H9 (cell line): Measurements from ENCODE around the gene FXYD2. TPM values are rescaled to one million over a fixed set of nuclear protein-coding genes. Genes with fewer than 3 reads are reported as not detected.

Experiments used
- DNase-seq: peaks from one replicate; pipeline ENCODE4 v3.0.0-alpha.2; 2017
- H2AFZ ChIP-seq: one replicate; pipeline ENCODE4 v1.6.1; 2013; ENCODE audit warnings: mild to moderate bottlenecking, low read length, control low read depth, moderate library complexity
- H2AK5ac ChIP-seq: 2 replicates; pipeline ENCODE4 v1.6.1; 2013; ENCODE audit warnings: low read length, control low read depth, mixed read lengths; ENCODE audit not compliant: insufficient read length
- H2BK120ac ChIP-seq: one replicate; pipeline ENCODE4 v1.6.1; 2013; ENCODE audit warnings: low read depth, mild to moderate bottlenecking, low read length, control low read depth, inconsistent platforms; ENCODE audit not compliant: poor library complexity, severe bottlenecking
- H2BK12ac ChIP-seq: 2 replicates; pipeline ENCODE4 v1.6.1; 2013; ENCODE audit warnings: low read length, control low read depth, mixed read lengths, low read depth; ENCODE audit not compliant: insufficient read length
- H2BK15ac ChIP-seq: 2 replicates; pipeline ENCODE4 v1.6.1; 2013; ENCODE audit warnings: low read depth, low read length, control low read depth
- H2BK20ac ChIP-seq: one replicate; pipeline ENCODE4 v1.6.1; 2013; ENCODE audit warnings: low read depth, mild to moderate bottlenecking, low read length, control low read depth, inconsistent platforms; ENCODE audit not compliant: poor library complexity, severe bottlenecking
- H2BK5ac ChIP-seq: 2 replicates; pipeline ENCODE4 v1.6.1; 2013; ENCODE audit warnings: low read length, control low read depth, mixed read lengths; ENCODE audit not compliant: insufficient read length
- H3K14ac ChIP-seq: 2 replicates; pipeline ENCODE4 v1.6.1; 2013; ENCODE audit warnings: low read length, control low read depth; ENCODE audit not compliant: insufficient read depth
- H3K18ac ChIP-seq: 2 replicates; pipeline ENCODE4 v1.6.1; 2013; ENCODE audit warnings: low read depth, mild to moderate bottlenecking, mixed read lengths, low read length, control low read depth; ENCODE audit not compliant: insufficient read length
- H3K23ac ChIP-seq: 2 replicates; pipeline ENCODE4 v1.6.1; 2013; ENCODE audit warnings: low read length, control low read depth, mixed read lengths, low read depth; ENCODE audit not compliant: insufficient read length
- H3K23me2 ChIP-seq: 2 replicates; pipeline ENCODE4 v1.6.1; 2013; ENCODE audit warnings: low read depth, mild to moderate bottlenecking, mixed read lengths, low read length, control low read depth; ENCODE audit not compliant: insufficient read length, poor library complexity, severe bottlenecking
- H3K27ac ChIP-seq: 2 replicates; pipeline ENCODE4 v1.5.1; 2013; ENCODE audit warnings: low read length, control low read depth, mixed read lengths, low read depth; ENCODE audit not compliant: insufficient read length
- H3K27me3 ChIP-seq: 2 replicates; pipeline ENCODE4 v1.6.1; 2013; ENCODE audit warnings: low read length, control low read depth, inconsistent platforms; ENCODE audit not compliant: insufficient read depth
- H3K4ac ChIP-seq: 2 replicates; pipeline ENCODE4 v1.6.1; 2013; ENCODE audit warnings: low read depth, mild to moderate bottlenecking, control low read depth, inconsistent platforms, low read length, moderate library complexity
- H3K4me1 ChIP-seq: 2 replicates; pipeline ENCODE4 v1.6.1; 2013; ENCODE audit warnings: low read length, control low read depth, inconsistent platforms; ENCODE audit not compliant: insufficient read depth
- H3K4me2 ChIP-seq: 2 replicates; pipeline ENCODE4 v1.6.1; 2013; ENCODE audit warnings: low read length, control low read depth, mixed read lengths; ENCODE audit not compliant: insufficient read length, insufficient read depth
- H3K56ac ChIP-seq: 2 replicates; pipeline ENCODE4 v1.6.1; 2013; ENCODE audit warnings: low read depth, mild to moderate bottlenecking, mixed read lengths, low read length, control low read depth; ENCODE audit not compliant: insufficient read length
- H3K79me1 ChIP-seq: 2 replicates; pipeline ENCODE4 v1.6.1; 2013; ENCODE audit warnings: low read depth, mild to moderate bottlenecking, moderate library complexity, low read length, control low read depth, inconsistent platforms; ENCODE audit not compliant: insufficient read depth, poor library complexity, severe bottlenecking
- H3K79me2 ChIP-seq: 2 replicates; pipeline ENCODE4 v1.6.1; 2013; ENCODE audit warnings: low read length, control low read depth, inconsistent platforms; ENCODE audit not compliant: insufficient read depth
- H3K9ac ChIP-seq: 2 replicates; pipeline ENCODE4 v1.6.1; 2013; ENCODE audit warnings: low read length, control low read depth, mixed read lengths; ENCODE audit not compliant: insufficient read length; ENCODE audit errors: extremely low read depth
- H3K9me3 ChIP-seq: one replicate; pipeline ENCODE4 v1.6.1; 2013; ENCODE audit warnings: low read depth, low read length, inconsistent platforms; ENCODE audit not compliant: control insufficient read depth
- H3T11ph ChIP-seq: one replicate; pipeline ENCODE4 v1.6.1; 2013; ENCODE audit warnings: mild to moderate bottlenecking, low read length, control low read depth, inconsistent platforms
- H4K20me1 ChIP-seq: one replicate; pipeline ENCODE4 v1.6.1; 2013; ENCODE audit not compliant: control insufficient read depth, insufficient read length, insufficient read depth
- H4K5ac ChIP-seq: 2 replicates; pipeline ENCODE4 v1.6.1; 2013; ENCODE audit warnings: low read depth, mild to moderate bottlenecking, mixed read lengths, low read length, control low read depth; ENCODE audit not compliant: insufficient read length
- H4K8ac ChIP-seq: replicated peaks from 2 replicates; pipeline ENCODE4 v1.6.1; 2013; ENCODE audit warnings: low read length, control low read depth, mixed read lengths, low read depth; ENCODE audit not compliant: insufficient read length
- H4K91ac ChIP-seq: 2 replicates; pipeline ENCODE4 v1.6.1; 2013; ENCODE audit warnings: low read depth, mild to moderate bottlenecking, moderate library complexity, mixed read lengths, low read length, control low read depth; ENCODE audit not compliant: insufficient read length
- H3K27ac Mint-ChIP-seq, 3 experiments: 2 replicates in 2 of 3; 3 replicates in 1 of 3; pipeline ENCODE4 v1.8.0; 2020 to 2021; ENCODE audit warnings: mixed read lengths in 3 of 3, mild to moderate bottlenecking in 1 of 3, moderate library complexity in 1 of 3
- H3K27me3 Mint-ChIP-seq: 2 replicates; pipeline ENCODE4 v1.8.0; 2021; ENCODE audit warnings: low read depth, mild to moderate bottlenecking, moderate library complexity, mixed read lengths
- H3K36me3 Mint-ChIP-seq, 3 experiments: 2 replicates in 2 of 3; 3 replicates in 1 of 3; pipeline ENCODE4 v1.8.0; 2020 to 2021; ENCODE audit warnings: low read depth in 3 of 3, mixed read lengths in 3 of 3; ENCODE audit not compliant: insufficient read depth in 1 of 3
- H3K4me1 Mint-ChIP-seq, 2 experiments: 2 replicates each; pipeline ENCODE4 v1.8.0; 2020; ENCODE audit warnings: mixed read lengths in 2 of 2
- H3K4me3 Mint-ChIP-seq, 2 experiments: 2 replicates in 1 of 2; 3 replicates in 1 of 2; pipeline ENCODE4 v1.8.0; 2020 to 2021; ENCODE audit warnings: mild to moderate bottlenecking in 2 of 2, mixed read lengths in 2 of 2, moderate library complexity in 1 of 2
- H3K9me3 Mint-ChIP-seq, 2 experiments: 2 replicates in 1 of 2; 3 replicates in 1 of 2; pipeline ENCODE4 v1.8.0; 2020; ENCODE audit warnings: mild to moderate bottlenecking in 2 of 2, mixed read lengths in 2 of 2, moderate library complexity in 1 of 2
- WGBS: extraction: QIAGEN DNeasy Blood & Tissue Kit; methylation state at CpG from one replicate; pipeline ENCODE4 v1.1.7; 2013; ENCODE audit warnings: missing lambda C conversion rate, low lambda C conversion rate, mixed read lengths; ENCODE audit not compliant: insufficient read length; ENCODE audit errors: extremely low coverage; 5-methylcytosine and 5-hydroxymethylcytosine counted together
- total RNA-seq: library from RNA; stranded (reverse); gene quantifications from 2 replicates; pipeline ENCODE4 v1.2.1, GENCODE V29; 2021
- TF ChIP-seq, protein P1 (sequence below): fragments of 200-600 bp; sonication (generic); conservative IDR thresholded peaks from 3 replicates; pipeline ENCODE4 v1.8.0; 2021; ENCODE audit warnings: antibody characterized with exemption, mild to moderate bottlenecking

The FXYD2 gene
- total RNA-seq, 1 experiment from 2014 or later: 0.79 TPM

DNA sequence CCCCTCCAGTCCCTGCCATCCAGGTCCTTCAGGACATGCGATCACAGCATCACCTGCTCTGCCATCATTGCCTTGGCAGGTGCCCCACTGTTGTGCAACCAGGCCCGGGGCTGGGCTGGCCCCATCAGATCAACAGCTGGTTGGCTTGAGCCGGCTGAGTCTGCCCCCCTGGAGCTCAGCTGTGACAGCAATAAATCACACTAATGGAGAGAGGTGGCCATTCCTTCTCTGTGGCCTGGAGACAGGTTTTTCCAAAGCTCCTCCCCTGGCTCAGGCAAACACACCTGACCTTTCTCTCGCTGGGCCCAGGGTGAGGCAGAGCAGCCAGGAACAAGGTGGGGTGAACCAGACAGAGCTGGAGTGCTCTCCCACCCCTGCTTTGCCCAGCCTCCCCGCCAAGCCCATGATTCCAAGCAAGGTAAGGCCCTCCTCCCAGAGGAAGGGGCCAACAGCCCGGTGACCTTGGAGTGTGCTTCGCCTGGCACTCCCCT is 8.9 kb upstream of the FXYD2 start:
- no CpG with 5 or more reads among the region's 7 CpGs for WGBS

More for the DNA sequence above, 8.9 kb upstream of the FXYD2 start:
- no peaks in the 10 kb centered on the region for H3K4me1 ChIP-seq
- Mint-ChIP-seq H3K4me1 (peaks cover 27 to 33% of the 10 kb centered on the region in 2 experiments), H3K36me3 (peaks cover 0 to 5% (median 0%) of the 10 kb centered on the region in 3 experiments; a peak in 2 of 7 replicates), H3K27ac (no peak overlapping the region), H3K4me3 (no peak overlapping the region), H3K27me3 (peaks cover 6% of the 10 kb centered on the region), H3K9me3 (no peaks in the 10 kb centered on the region)
- no peak overlapping the region for H2AFZ ChIP-seq
- H4K5ac ChIP-seq: no peak overlapping the region
- H4K91ac ChIP-seq: no peak overlapping the region
- H3K18ac ChIP-seq: no peak overlapping the region
- no peaks in the 10 kb centered on the region for H3K9me3 ChIP-seq
- no peak overlapping the region for H2BK20ac ChIP-seq
- no peak overlapping the region for H3K14ac ChIP-seq
- H3K56ac ChIP-seq: no peak overlapping the region
- H3T11ph ChIP-seq: no peak overlapping the region
- peaks cover 2% of the 10 kb centered on the region for H4K20me1 ChIP-seq
- no peaks in the 10 kb centered on the region for H3K79me1 ChIP-seq
- H4K8ac ChIP-seq: no peak overlapping the region
- TF ChIP-seq, protein P1, sequence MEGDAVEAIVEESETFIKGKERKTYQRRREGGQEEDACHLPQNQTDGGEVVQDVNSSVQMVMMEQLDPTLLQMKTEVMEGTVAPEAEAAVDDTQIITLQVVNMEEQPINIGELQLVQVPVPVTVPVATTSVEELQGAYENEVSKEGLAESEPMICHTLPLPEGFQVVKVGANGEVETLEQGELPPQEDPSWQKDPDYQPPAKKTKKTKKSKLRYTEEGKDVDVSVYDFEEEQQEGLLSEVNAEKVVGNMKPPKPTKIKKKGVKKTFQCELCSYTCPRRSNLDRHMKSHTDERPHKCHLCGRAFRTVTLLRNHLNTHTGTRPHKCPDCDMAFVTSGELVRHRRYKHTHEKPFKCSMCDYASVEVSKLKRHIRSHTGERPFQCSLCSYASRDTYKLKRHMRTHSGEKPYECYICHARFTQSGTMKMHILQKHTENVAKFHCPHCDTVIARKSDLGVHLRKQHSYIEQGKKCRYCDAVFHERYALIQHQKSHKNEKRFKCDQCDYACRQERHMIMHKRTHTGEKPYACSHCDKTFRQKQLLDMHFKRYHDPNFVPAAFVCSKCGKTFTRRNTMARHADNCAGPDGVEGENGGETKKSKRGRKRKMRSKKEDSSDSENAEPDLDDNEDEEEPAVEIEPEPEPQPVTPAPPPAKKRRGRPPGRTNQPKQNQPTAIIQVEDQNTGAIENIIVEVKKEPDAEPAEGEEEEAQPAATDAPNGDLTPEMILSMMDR: no peak
- DNase-seq: peak; percentile 25
- H3K23me2 ChIP-seq: no peaks in the 10 kb centered on the region
- H3K4ac ChIP-seq: no peak overlapping the region
- no peak overlapping the region for H2BK5ac ChIP-seq
- no peak overlapping the region for H3K27ac ChIP-seq
- H2BK120ac ChIP-seq: no peak overlapping the region
- H3K4me2 ChIP-seq: no peak overlapping the region
- no peak overlapping the region for H2AK5ac ChIP-seq
- no peak overlapping the region for H2BK12ac ChIP-seq
- no peak overlapping the region for H2BK15ac ChIP-seq
- no peaks in the 10 kb centered on the region for H3K27me3 ChIP-seq
- no peak overlapping the region for H3K9ac ChIP-seq
- no peak overlapping the region for H3K23ac ChIP-seq
- H3K79me2 ChIP-seq: no peaks in the 10 kb centered on the region
